ENCODE results near the gene FOXB1.
A peak's percentile ranks its signal among the peaks of the same experiment; 100 is the strongest.

The FOXB1 gene

GRCh38 chr15:59993041-59993750, 10.9 kb upstream of the FOXB1 start:
- H3K4me3 ChIP-seq (ENCODE audit: low read depth, low read length), result peak overlapping the region; percentile 68
- H3K9me3 ChIP-seq (ENCODE audit: control insufficient read depth, insufficient read depth, low read depth, low read length), result no peaks in the 10 kb centered on the region
- H3K4me1 ChIP-seq (ENCODE audit: control insufficient read depth, insufficient read depth, low read length), result peaks cover 33% of the 10 kb centered on the region

GRCh38 chr15:59993950-59994401, 10.1 kb upstream of the FOXB1 start:
- Histone ChIP-seq H3K36me3 (ENCODE audit: control insufficient read depth, insufficient read depth, low read length) (no peaks in the 10 kb centered on the region), H3K9me3 (ENCODE audit: control insufficient read depth, insufficient read depth, low read depth, low read length) (no peaks in the 10 kb centered on the region), H3K9ac (ENCODE audit: low read length) (peak overlapping the region; percentile 80), H3K27ac (ENCODE audit: low read depth, low read length) (no peak overlapping the region), H3K27me3 (ENCODE audit: control insufficient read depth, insufficient read depth, low read length) (peaks cover 66% of the 10 kb centered on the region), H3K4me3 (ENCODE audit: low read depth, low read length) (peak overlapping the region; percentile 68), H3K4me1 (ENCODE audit: control insufficient read depth, insufficient read depth, low read length) (peaks cover 41% of the 10 kb centered on the region)

More at GRCh38 chr15:59993041-59993750, 10.9 kb upstream of the FOXB1 start:
- Histone ChIP-seq H3K27ac (ENCODE audit: low read depth, low read length) (no peak overlapping the region), H3K27me3 (ENCODE audit: control insufficient read depth, insufficient read depth, low read length) (peaks cover 59% of the 10 kb centered on the region), H3K36me3 (ENCODE audit: control insufficient read depth, insufficient read depth, low read length) (no peaks in the 10 kb centered on the region), H3K9ac (ENCODE audit: low read length) (no peak overlapping the region)

- Histone ChIP-seq H3K36me3 (ENCODE audit: control insufficient read depth, insufficient read depth, low read length) (no peaks in the 10 kb centered on the region), H3K4me1 (ENCODE audit: control insufficient read depth, insufficient read depth, low read length) (peaks cover 45% of the 10 kb centered on the region), H3K27ac (ENCODE audit: low read depth, low read length) (peak overlapping the region; percentile 5; the same call in 1 of the 2 replicates), H3K9ac (ENCODE audit: low read length) (peak overlapping the region; percentile 80), H3K4me3 (ENCODE audit: low read depth, low read length) (peak overlapping the region; percentile 68), H3K9me3 (ENCODE audit: control insufficient read depth, insufficient read depth, low read depth, low read length) (no peaks in the 10 kb centered on the region), H3K27me3 (ENCODE audit: control insufficient read depth, insufficient read depth, low read length) (peaks cover 72% of the 10 kb centered on the region)
These were observed 9.6 kb upstream of the FOXB1 start for GRCh38 chr15:59994526-59994887.

- Histone ChIP-seq H3K4me3 (ENCODE audit: low read depth, low read length) (peak overlapping the region; percentile 68), H3K27me3 (ENCODE audit: control insufficient read depth, insufficient read depth, low read length) (peaks cover 77% of the 10 kb centered on the region), H3K27ac (ENCODE audit: low read depth, low read length) (peak overlapping the region; percentile 5; the same call in 1 of the 2 replicates), H3K36me3 (ENCODE audit: control insufficient read depth, insufficient read depth, low read length) (no peaks in the 10 kb centered on the region), H3K9me3 (ENCODE audit: control insufficient read depth, insufficient read depth, low read depth, low read length) (no peaks in the 10 kb centered on the region), H3K9ac (ENCODE audit: low read length) (peak overlapping the region; percentile 80), H3K4me1 (ENCODE audit: control insufficient read depth, insufficient read depth, low read length) (peaks cover 48% of the 10 kb centered on the region)
These were observed 9.1 kb upstream of the FOXB1 start for GRCh38 chr15:59994888-59995557.

GRCh38 chr15:59995568-59996297, 8.4 kb upstream of the FOXB1 start:
- H3K9ac ChIP-seq (ENCODE audit: low read length), result peak overlapping the region; percentile 80
- peaks cover 84% of the 10 kb centered on the region for H3K27me3 ChIP-seq (ENCODE audit: control insufficient read depth, insufficient read depth, low read length)
- peaks cover 50% of the 10 kb centered on the region for H3K4me1 ChIP-seq (ENCODE audit: control insufficient read depth, insufficient read depth, low read length)
- H3K27ac ChIP-seq (ENCODE audit: low read depth, low read length), result peak overlapping the region; percentile 5; the same call in 1 of the 2 replicates
- no peaks in the 10 kb centered on the region for H3K9me3 ChIP-seq (ENCODE audit: control insufficient read depth, insufficient read depth, low read depth, low read length)
- H3K4me3 ChIP-seq (ENCODE audit: low read depth, low read length), result peak overlapping the region; percentile 68
- no peaks in the 10 kb centered on the region for H3K36me3 ChIP-seq (ENCODE audit: control insufficient read depth, insufficient read depth, low read length)

GRCh38 chr15:59996298-59997041, 7.6 kb upstream of the FOXB1 start:
- Histone ChIP-seq H3K36me3 (ENCODE audit: control insufficient read depth, insufficient read depth, low read length) (no peaks in the 10 kb centered on the region), H3K27me3 (ENCODE audit: control insufficient read depth, insufficient read depth, low read length) (peaks cover 91% of the 10 kb centered on the region), H3K4me1 (ENCODE audit: control insufficient read depth, insufficient read depth, low read length) (peaks cover 49% of the 10 kb centered on the region), H3K9ac (ENCODE audit: low read length) (peak overlapping the region; percentile 80), H3K9me3 (ENCODE audit: control insufficient read depth, insufficient read depth, low read depth, low read length) (no peaks in the 10 kb centered on the region), H3K4me3 (ENCODE audit: low read depth, low read length) (peak overlapping the region; percentile 68), H3K27ac (ENCODE audit: low read depth, low read length) (peak overlapping the region; percentile 30; the same call in 1 of the 2 replicates)

GRCh38 chr15:59997070-59997701, 6.9 kb upstream of the FOXB1 start:
- peaks cover 95% of the 10 kb centered on the region for H3K27me3 ChIP-seq (ENCODE audit: control insufficient read depth, insufficient read depth, low read length)
- H3K4me3 ChIP-seq (ENCODE audit: low read depth, low read length), result peak overlapping the region; percentile 68
- H3K9ac ChIP-seq (ENCODE audit: low read length), result peak overlapping the region; percentile 70

GRCh38 chr15:59998305-59998949, 5.7 kb upstream of the FOXB1 start:
- Histone ChIP-seq H3K4me1 (ENCODE audit: control insufficient read depth, insufficient read depth, low read length) (peaks cover 49% of the 10 kb centered on the region), H3K9ac (ENCODE audit: low read length) (peak overlapping the region; percentile 70), H3K27me3 (ENCODE audit: control insufficient read depth, insufficient read depth, low read length) (peaks cover 98% of the 10 kb centered on the region), H3K4me3 (ENCODE audit: low read depth, low read length) (peak overlapping the region; percentile 68), H3K36me3 (ENCODE audit: control insufficient read depth, insufficient read depth, low read length) (no peaks in the 10 kb centered on the region), H3K9me3 (ENCODE audit: control insufficient read depth, insufficient read depth, low read depth, low read length) (no peaks in the 10 kb centered on the region), H3K27ac (ENCODE audit: low read depth, low read length) (peak overlapping the region; percentile 35; the same call in 1 of the 2 replicates)

More at GRCh38 chr15:59997070-59997701, 6.9 kb upstream of the FOXB1 start:
- H3K4me1 ChIP-seq (ENCODE audit: control insufficient read depth, insufficient read depth, low read length), result peaks cover 55% of the 10 kb centered on the region
- H3K9me3 ChIP-seq (ENCODE audit: control insufficient read depth, insufficient read depth, low read depth, low read length), result no peaks in the 10 kb centered on the region
- peak overlapping the region; percentile 79 for H3K27ac ChIP-seq (ENCODE audit: low read depth, low read length)
- H3K36me3 ChIP-seq (ENCODE audit: control insufficient read depth, insufficient read depth, low read length), result no peaks in the 10 kb centered on the region

GRCh38 chr15:59998950-59999611, 5.0 kb upstream of the FOXB1 start:
- Histone ChIP-seq H3K4me3 (ENCODE audit: low read depth, low read length) (peak overlapping the region; percentile 68), H3K27ac (ENCODE audit: low read depth, low read length) (peak overlapping the region; percentile 35; the same call in 1 of the 2 replicates), H3K36me3 (ENCODE audit: control insufficient read depth, insufficient read depth, low read length) (no peaks in the 10 kb centered on the region), H3K4me1 (ENCODE audit: control insufficient read depth, insufficient read depth, low read length) (peaks cover 46% of the 10 kb centered on the region), H3K27me3 (ENCODE audit: control insufficient read depth, insufficient read depth, low read length) (peaks cover 98% of the 10 kb centered on the region), H3K9me3 (ENCODE audit: control insufficient read depth, insufficient read depth, low read depth, low read length) (no peaks in the 10 kb centered on the region), H3K9ac (ENCODE audit: low read length) (peak overlapping the region; percentile 70)
